Measurements from ENCODE around the gene CCDC157.

- TF ChIP-seq CTCF (IDR thresholded peaks at IDR 0.05), result no peak
- TF ChIP-seq POLR2AphosphoS5 (IDR thresholded peaks at IDR 0.05; ENCODE audit: insufficient read depth in 1 of 2, low read depth in 1 of 2), result no peak
- TF ChIP-seq POLR2A (IDR thresholded peaks at IDR 0.05), result no peak
Observed at GRCh38 chr22:30313527-30314363, 43.1 kb upstream of the CCDC157 start.
